Vagina (tissue), 2 donors: Measurements from ENCODE around the gene JDP2. TPM values are rescaled to one million over a fixed set of nuclear protein-coding genes. Genes with fewer than 3 reads are reported as not detected.

Experiments used
- DNase-seq, 2 donors: peaks; one replicate each; pipeline ENCODE4 v3.0.0-alpha.2; 2017; ENCODE audit errors: extremely low spot score in 2 of 2
- H3K27ac ChIP-seq: fragments of 200-600 bp; sonication (generic); one replicate; pipeline ENCODE4 v1.5.1; 2019
- H3K27me3 ChIP-seq: fragments of 200-600 bp; sonication (generic); one replicate; pipeline ENCODE4 v1.5.1; 2019
- H3K36me3 ChIP-seq, 2 donors: fragments of 200-600 bp; sonication (generic); one replicate each; pipeline ENCODE4 v1.5.1; 2017 to 2019
- H3K4me1 ChIP-seq: fragments of 200-600 bp; sonication (generic); one replicate; pipeline ENCODE4 v1.5.1; 2019
- H3K4me3 ChIP-seq, 2 donors: fragments of 200-600 bp; sonication (generic); 1 replicate in 1 of 2; 2 replicates in 1 of 2; pipeline ENCODE4 v1.5.1; 2016 to 2019
- H3K9me3 ChIP-seq: fragments of 200-600 bp; sonication (generic); one replicate; pipeline ENCODE4 v1.5.1; 2019
- CTCF ChIP-seq, 3 experiments: fragments of 450-650 bp in 2 of 3; fragments of 200-600 bp in 1 of 3; sonication (generic) in 1 of 3; IDR thresholded peaks; one replicate each; pipeline ENCODE4 v1.5.1; 2017 to 2019; ENCODE audit warnings: antibody characterized with exemption in 3 of 3, mild to moderate bottlenecking in 2 of 3, moderate library complexity in 2 of 3
- POLR2A ChIP-seq, 2 donors: fragments of 450-650 bp; IDR thresholded peaks; one replicate each; pipeline ENCODE4 v1.6.1; 2017; ENCODE audit warnings: antibody characterized with exemption in 2 of 2, mild to moderate bottlenecking in 2 of 2, moderate library complexity in 2 of 2
- POLR2AphosphoS5 ChIP-seq, 2 donors: sonication (generic); formaldehyde crosslinking; IDR thresholded peaks; one replicate each; pipeline ENCODE4 v1.9.0; 2017; ENCODE audit warnings: antibody characterized with exemption in 2 of 2, mild to moderate bottlenecking in 2 of 2, low read depth in 1 of 2; ENCODE audit not compliant: insufficient read depth in 1 of 2
- intact Hi-C: fragments of 100-400 bp; cut with DNase I; formaldehyde crosslinking; loops from one replicate; pipeline ENCODE4 v1.15.1; 2023
- total RNA-seq: library from RNA; depleted of rRNA; stranded (reverse); fragments of >200 nt; gene quantifications from one replicate; pipeline ENCODE4 v1.2.3, GENCODE V29; 2016

Gene JDP2
- total RNA-seq, 1 donor from 2014 or later = 66.5 TPM

GRCh38 chr14:75492832-75493591 lies 65.2 kb downstream of the JDP2 start:
- H3K4me3 ChIP-seq = no peak overlapping the region
- H3K36me3 ChIP-seq = no peaks in the 10 kb centered on the region
- no peak for TF ChIP-seq POLR2A (IDR thresholded peaks at IDR 0.05)
- TF ChIP-seq POLR2AphosphoS5 (IDR thresholded peaks at IDR 0.05; ENCODE audit: insufficient read depth in 1 of 2, low read depth in 1 of 2) = no peak
- no peak for TF ChIP-seq CTCF (IDR thresholded peaks at IDR 0.05)
- peak in 1 of 2 donors; percentile 85 for DNase-seq
- H3K9me3 ChIP-seq = no peaks in the 10 kb centered on the region
- H3K27ac ChIP-seq = no peak overlapping the region
- H3K4me1 ChIP-seq = no peaks in the 10 kb centered on the region
- intact Hi-C loops = loop anchor here (5.0 kb wide), 1 partner anchor 186 kb away; no protein-coding TSS in a partner anchor
- no peaks in the 10 kb centered on the region for H3K27me3 ChIP-seq

- Histone ChIP-seq H3K27me3 (no peaks in the 10 kb centered on the region), H3K9me3 (no peaks in the 10 kb centered on the region), H3K36me3 (no peaks in the 10 kb centered on the region), H3K27ac (no peak overlapping the region), H3K4me3 (no peak overlapping the region), H3K4me1 (no peaks in the 10 kb centered on the region)
- TF ChIP-seq POLR2AphosphoS5 (IDR thresholded peaks at IDR 0.05; ENCODE audit: insufficient read depth in 1 of 2, low read depth in 1 of 2) (no peak), POLR2A (IDR thresholded peaks at IDR 0.05) (no peak), CTCF (IDR thresholded peaks at IDR 0.05) (no peak)
- no peak for DNase-seq
- intact Hi-C loops = loop anchor here (5.0 kb wide), 1 partner anchor 186 kb away; no protein-coding TSS in a partner anchor
Measured at GRCh38 chr14:75493592-75494087, 65.8 kb downstream of the JDP2 start.

GRCh38 chr14:75494896-75495295 lies 67.1 kb downstream of the JDP2 start:
- H3K27ac ChIP-seq = no peak overlapping the region
- H3K36me3 ChIP-seq = no peaks in the 10 kb centered on the region
- DNase-seq = no peak
- H3K27me3 ChIP-seq = no peaks in the 10 kb centered on the region
- TF ChIP-seq CTCF (IDR thresholded peaks at IDR 0.05) (no peak), POLR2AphosphoS5 (IDR thresholded peaks at IDR 0.05; ENCODE audit: insufficient read depth in 1 of 2, low read depth in 1 of 2) (no peak), POLR2A (IDR thresholded peaks at IDR 0.05) (no peak)
- H3K4me1 ChIP-seq = no peaks in the 10 kb centered on the region
- H3K4me3 ChIP-seq = no peak overlapping the region
- no peaks in the 10 kb centered on the region for H3K9me3 ChIP-seq
- intact Hi-C loops = loop anchor here (5.0 kb wide), 1 partner anchor 188 kb away; no protein-coding TSS in a partner anchor

- H3K4me1 ChIP-seq = no peaks in the 10 kb centered on the region
- H3K27me3 ChIP-seq = no peaks in the 10 kb centered on the region
- no peaks in the 10 kb centered on the region for H3K9me3 ChIP-seq
- no peak overlapping the region for H3K4me3 ChIP-seq
- intact Hi-C loops = no loop called here
- no peak overlapping the region for H3K27ac ChIP-seq
- H3K36me3 ChIP-seq = no peaks in the 10 kb centered on the region
- no peak for DNase-seq
- TF ChIP-seq POLR2A (IDR thresholded peaks at IDR 0.05) (no peak), POLR2AphosphoS5 (IDR thresholded peaks at IDR 0.05; ENCODE audit: insufficient read depth in 1 of 2, low read depth in 1 of 2) (no peak), CTCF (IDR thresholded peaks at IDR 0.05) (no peak)
Measured at GRCh38 chr14:75495399-75495798, 67.6 kb downstream of the JDP2 start.

GRCh38 chr14:75495882-75496281 lies 68.1 kb downstream of the JDP2 start:
- intact Hi-C loops = no loop called here
- Histone ChIP-seq H3K4me1 (no peaks in the 10 kb centered on the region), H3K9me3 (no peaks in the 10 kb centered on the region), H3K4me3 (no peak overlapping the region), H3K27ac (no peak overlapping the region), H3K36me3 (no peaks in the 10 kb centered on the region), H3K27me3 (no peaks in the 10 kb centered on the region)
- no peak for TF ChIP-seq POLR2A (IDR thresholded peaks at IDR 0.05)
- TF ChIP-seq CTCF (IDR thresholded peaks at IDR 0.05) = no peak
- TF ChIP-seq POLR2AphosphoS5 (IDR thresholded peaks at IDR 0.05; ENCODE audit: insufficient read depth in 1 of 2, low read depth in 1 of 2) = no peak
- no peak for DNase-seq
